Duodenal mucosa (tissue), 2 donors: Measurements from ENCODE around the gene P4HB.

Experiments used
- H3K27ac ChIP-seq: one replicate; pipeline ENCODE4 v1.7.0; 2013; ENCODE audit warnings: low read depth, low read length
- H3K27me3 ChIP-seq, 2 donors: one replicate each; pipeline ENCODE4 v1.7.0; 2013; ENCODE audit warnings: low read length in 2 of 2, control low read depth in 1 of 2; ENCODE audit not compliant: insufficient read depth in 2 of 2, control insufficient read depth in 1 of 2
- H3K36me3 ChIP-seq, 2 donors: one replicate each; pipeline ENCODE4 v1.7.0; 2013; ENCODE audit warnings: low read length in 2 of 2, control low read depth in 1 of 2; ENCODE audit not compliant: insufficient read depth in 2 of 2, control insufficient read depth in 1 of 2
- H3K4me1 ChIP-seq, 2 donors: one replicate each; pipeline ENCODE4 v1.7.0; 2013; ENCODE audit warnings: low read length in 2 of 2, control low read depth in 1 of 2; ENCODE audit not compliant: insufficient read depth in 2 of 2, control insufficient read depth in 1 of 2
- H3K4me3 ChIP-seq, 2 donors: one replicate each; pipeline ENCODE4 v1.7.0; 2013; ENCODE audit warnings: low read length in 2 of 2, low read depth in 1 of 2
- H3K9ac ChIP-seq, 2 donors: one replicate each; pipeline ENCODE4 v1.7.0; 2013; ENCODE audit warnings: low read length in 2 of 2, low read depth in 1 of 2
- H3K9me3 ChIP-seq, 2 donors: one replicate each; pipeline ENCODE4 v1.7.0; 2013; ENCODE audit warnings: low read length in 2 of 2, control low read depth in 1 of 2; ENCODE audit not compliant: control insufficient read depth in 1 of 2

The P4HB gene

DNA sequence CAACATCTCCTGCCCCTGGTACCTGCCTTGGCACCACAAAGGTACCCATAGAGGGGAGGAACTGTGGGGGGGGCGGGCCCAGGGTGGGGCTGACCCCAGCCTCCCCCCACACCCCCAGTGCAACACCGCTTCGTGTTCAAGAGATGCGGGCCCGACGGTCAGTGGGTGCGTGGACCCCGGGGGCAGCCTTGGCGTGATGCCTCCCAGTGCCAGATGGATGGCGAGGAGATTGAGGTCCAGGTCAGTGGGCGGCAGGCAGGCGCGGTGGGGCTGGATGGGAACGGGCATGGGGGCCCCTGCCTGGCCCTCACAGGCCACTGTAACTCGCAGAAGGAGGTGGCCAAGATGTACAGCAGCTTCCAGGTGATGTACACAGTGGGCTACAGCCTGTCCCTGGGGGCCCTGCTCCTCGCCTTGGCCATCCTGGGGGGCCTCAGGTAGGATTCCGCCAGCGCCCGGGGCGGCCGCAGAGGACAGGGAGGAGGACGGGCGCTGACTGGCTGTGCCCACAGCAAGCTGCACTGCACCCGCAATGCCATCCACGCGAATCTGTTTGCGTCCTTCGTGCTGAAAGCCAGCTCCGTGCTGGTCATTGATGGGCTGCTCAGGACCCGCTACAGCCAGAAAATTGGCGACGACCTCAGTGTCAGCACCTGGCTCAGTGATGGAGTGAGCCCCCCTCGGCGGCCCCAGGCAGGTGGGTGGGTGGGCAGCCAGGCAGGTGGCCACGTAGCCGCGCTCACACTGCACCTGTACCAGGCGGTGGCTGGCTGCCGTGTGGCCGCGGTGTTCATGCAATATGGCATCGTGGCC lies 49.2 kb downstream of the P4HB start:
- Histone ChIP-seq H3K9me3 (no peaks in the 10 kb centered on the region), H3K4me3 (no peak overlapping the region), H3K27me3 (peaks cover 20 to 37% of the 10 kb centered on the region in 2 donors), H3K36me3 (no peaks in the 10 kb centered on the region), H3K9ac (no peak overlapping the region), H3K4me1 (peaks cover 6 to 7% of the 10 kb centered on the region in 2 donors), H3K27ac (no peak overlapping the region)

DNA sequence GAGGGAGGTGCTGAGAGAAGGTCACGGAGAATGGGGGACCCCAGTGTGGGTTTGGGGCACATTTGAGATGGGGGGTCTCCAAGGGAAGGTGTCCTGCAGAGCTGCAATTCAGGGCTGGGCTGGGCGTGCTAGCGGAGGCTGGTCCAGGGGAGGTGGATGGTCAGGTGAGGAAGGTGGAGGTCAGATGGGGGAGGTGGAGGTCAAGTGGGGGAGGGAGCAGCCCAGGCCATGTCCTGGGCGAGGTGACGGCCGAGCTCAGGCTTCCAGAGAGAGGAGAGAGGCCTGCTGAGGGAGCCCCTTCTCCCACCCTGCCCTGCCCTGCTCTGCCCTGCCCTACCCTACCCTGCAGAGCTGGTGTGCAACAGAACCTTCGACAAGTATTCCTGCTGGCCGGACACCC lies 49.9 kb downstream of the P4HB start:
- H3K9me3 ChIP-seq, result no peaks in the 10 kb centered on the region
- H3K4me1 ChIP-seq, result peaks cover 5% of the 10 kb centered on the region in 2 donors
- H3K36me3 ChIP-seq, result no peaks in the 10 kb centered on the region
- H3K9ac ChIP-seq, result no peak overlapping the region
- no peak overlapping the region for H3K27ac ChIP-seq
- H3K4me3 ChIP-seq, result no peak overlapping the region
- H3K27me3 ChIP-seq, result peaks cover 26 to 41% of the 10 kb centered on the region in 2 donors

DNA sequence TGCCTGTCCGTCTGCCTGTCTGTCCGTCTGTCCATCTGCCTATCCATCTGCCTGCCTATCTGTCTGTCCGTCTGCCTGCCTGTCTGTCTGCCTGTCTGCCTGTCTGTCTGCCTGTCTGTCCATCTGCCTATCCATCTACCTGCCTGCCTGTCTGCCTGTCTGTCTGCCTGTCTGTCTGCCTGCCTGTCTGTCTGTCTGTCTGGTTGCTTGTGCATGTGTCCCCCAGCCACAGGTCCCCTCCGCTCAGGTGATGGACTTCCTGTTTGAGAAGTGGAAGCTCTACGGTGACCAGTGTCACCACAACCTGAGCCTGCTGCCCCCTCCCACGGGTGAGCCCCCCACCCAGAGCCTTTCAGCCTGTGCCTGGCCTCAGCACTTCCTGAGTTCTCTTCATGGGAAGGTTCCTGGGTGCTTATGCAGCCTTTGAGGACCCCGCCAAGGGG lies 50.8 kb downstream of the P4HB start:
- Histone ChIP-seq H3K9me3 (no peaks in the 10 kb centered on the region), H3K9ac (no peak overlapping the region), H3K4me3 (no peak overlapping the region), H3K36me3 (no peaks in the 10 kb centered on the region), H3K27ac (no peak overlapping the region), H3K4me1 (no peaks in the 10 kb centered on the region), H3K27me3 (peaks cover 35 to 45% of the 10 kb centered on the region in 2 donors)

DNA sequence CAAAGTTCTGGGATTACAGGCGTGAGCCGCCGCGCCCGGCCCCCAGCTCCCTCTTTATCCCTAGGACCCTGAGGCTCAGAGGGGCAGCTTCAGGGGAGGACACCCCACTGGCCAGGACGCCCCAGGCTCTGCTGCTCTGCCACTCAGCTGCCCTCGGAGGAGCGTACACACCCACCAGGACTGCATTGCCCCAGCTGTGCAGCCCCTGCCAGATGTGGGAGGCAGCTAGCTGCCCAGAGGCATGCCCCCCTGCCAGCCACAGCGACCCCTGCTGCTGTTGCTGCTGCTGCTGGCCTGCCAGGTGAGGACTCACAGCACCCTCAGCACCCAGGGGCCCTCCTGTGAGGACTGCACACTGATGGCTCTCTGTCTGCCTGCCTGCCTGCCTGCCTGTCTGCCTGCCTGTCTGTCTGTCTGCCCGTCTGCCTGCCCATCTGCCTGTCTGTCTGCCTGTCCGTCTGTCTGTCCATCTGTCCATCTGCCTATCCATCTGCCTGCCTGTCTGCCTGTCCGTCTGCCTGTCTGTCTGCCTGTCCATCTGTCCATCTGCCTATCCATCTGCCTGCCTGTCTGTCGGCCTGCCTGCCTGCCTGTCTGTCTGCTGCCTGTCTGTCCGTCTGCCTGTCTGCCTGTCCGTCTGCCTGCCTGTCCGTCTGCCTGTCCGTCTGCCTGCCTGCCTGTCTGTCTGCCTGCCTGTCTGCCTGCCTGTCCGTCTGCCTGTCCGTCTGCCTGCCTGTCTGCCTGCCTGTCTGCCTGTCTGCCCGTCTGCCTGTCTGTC lies 51.4 kb downstream of the P4HB start:
- no peaks in the 10 kb centered on the region for H3K36me3 ChIP-seq
- H3K9ac ChIP-seq, result no peak overlapping the region
- no peaks in the 10 kb centered on the region for H3K9me3 ChIP-seq
- no peak overlapping the region for H3K4me3 ChIP-seq
- H3K27me3 ChIP-seq, result peaks cover 37 to 45% of the 10 kb centered on the region in 2 donors
- H3K4me1 ChIP-seq, result no peaks in the 10 kb centered on the region
- no peak overlapping the region for H3K27ac ChIP-seq

DNA sequence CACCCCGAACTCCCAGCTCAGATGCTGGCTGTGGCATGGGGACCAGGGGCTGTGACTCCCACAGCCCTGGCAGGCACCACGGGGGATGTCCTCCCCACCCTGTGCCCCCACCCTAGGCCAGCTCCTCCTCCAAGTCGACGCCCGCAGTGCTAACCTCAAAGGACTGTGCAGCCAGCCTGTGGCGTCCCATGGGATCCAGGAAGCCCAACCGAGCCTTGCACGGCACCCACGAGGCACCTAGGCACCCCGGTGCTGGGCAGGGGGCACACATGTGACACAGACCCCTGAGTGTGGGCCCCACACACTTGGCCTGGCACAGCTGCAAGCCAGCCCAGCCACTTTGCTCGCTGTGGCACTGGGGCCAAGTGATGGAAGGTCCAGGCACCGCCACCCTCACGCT lies 52.5 kb downstream of the P4HB start:
- H3K27ac ChIP-seq, result no peak overlapping the region
- no peaks in the 10 kb centered on the region for H3K9me3 ChIP-seq
- no peak overlapping the region for H3K9ac ChIP-seq
- H3K36me3 ChIP-seq, result no peaks in the 10 kb centered on the region
- H3K27me3 ChIP-seq, result peaks cover 46 to 55% of the 10 kb centered on the region in 2 donors
- no peaks in the 10 kb centered on the region for H3K4me1 ChIP-seq
- H3K4me3 ChIP-seq, result no peak overlapping the region

DNA sequence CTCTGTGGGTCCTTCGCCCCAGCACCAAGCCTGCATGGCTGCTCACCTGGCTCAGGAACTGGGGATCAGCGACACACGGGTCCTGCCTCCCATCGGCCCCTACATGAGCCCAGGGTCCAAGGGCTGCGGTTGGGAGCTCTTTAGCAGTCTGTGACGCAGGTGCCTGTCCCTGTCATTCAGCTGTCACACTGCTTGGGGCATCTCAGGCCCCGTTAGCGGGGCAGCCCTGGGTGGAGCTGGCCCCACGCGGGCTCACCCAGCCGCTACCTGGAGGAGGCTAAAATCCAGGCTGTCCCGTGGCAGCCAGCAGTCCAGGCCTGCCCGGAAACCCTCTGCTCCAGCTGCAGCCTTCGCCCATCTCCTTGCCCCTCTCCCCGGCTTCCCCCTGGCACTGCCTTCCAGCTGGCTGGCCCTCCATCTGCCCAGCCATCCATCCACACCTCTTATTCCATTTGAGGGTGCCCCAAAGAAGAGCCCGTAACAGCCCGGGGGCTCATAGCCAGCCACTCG lies 53.1 kb downstream of the P4HB start:
- Histone ChIP-seq H3K4me3 (no peak overlapping the region), H3K27ac (no peak overlapping the region), H3K9ac (no peak overlapping the region), H3K9me3 (no peaks in the 10 kb centered on the region), H3K36me3 (no peaks in the 10 kb centered on the region), H3K27me3 (peaks cover 52 to 61% of the 10 kb centered on the region in 2 donors), H3K4me1 (no peaks in the 10 kb centered on the region)

DNA sequence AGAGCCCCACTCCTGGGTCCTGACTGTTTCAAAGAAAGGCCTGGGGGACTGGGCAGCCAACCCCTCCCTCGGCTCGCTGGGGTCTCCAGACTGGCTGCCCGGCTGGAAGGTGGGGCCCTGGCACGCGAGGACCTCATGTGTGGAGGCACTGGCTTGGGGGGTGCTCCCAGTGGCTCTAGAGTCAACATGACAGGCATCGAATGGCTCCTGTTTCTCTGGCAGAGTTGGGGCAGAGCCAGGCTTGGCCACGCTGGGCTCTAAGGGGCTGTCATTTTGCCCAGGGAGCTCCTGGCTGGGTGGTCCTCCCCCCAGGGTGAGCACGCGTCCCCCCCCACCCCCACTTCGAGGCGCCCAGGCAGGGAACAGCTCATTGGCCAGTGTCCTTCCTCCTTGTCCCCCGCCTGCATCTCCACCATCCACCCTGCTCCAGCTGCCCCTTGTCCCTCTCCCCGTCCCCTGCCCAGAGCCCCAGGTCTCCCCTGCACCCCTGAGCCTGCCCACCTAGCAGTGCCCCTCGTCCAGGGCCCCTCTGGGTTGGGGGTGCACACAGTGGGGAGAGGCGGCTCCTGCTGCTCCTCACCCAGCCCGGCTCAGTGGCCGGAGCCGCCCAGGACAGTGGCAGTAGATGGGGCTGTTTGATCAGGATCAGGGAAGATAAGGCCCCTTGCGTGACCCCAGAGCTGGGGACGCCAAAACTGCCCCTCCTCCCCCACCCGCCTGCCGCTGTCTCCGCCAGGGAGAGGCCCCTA lies 53.7 kb downstream of the P4HB start:
- H3K36me3 ChIP-seq, result no peaks in the 10 kb centered on the region
- no peaks in the 10 kb centered on the region for H3K9me3 ChIP-seq
- H3K27ac ChIP-seq, result no peak overlapping the region
- no peak overlapping the region for H3K4me3 ChIP-seq
- peaks cover 58 to 67% of the 10 kb centered on the region in 2 donors for H3K27me3 ChIP-seq
- H3K4me1 ChIP-seq, result no peaks in the 10 kb centered on the region
- H3K9ac ChIP-seq, result no peak overlapping the region

DNA sequence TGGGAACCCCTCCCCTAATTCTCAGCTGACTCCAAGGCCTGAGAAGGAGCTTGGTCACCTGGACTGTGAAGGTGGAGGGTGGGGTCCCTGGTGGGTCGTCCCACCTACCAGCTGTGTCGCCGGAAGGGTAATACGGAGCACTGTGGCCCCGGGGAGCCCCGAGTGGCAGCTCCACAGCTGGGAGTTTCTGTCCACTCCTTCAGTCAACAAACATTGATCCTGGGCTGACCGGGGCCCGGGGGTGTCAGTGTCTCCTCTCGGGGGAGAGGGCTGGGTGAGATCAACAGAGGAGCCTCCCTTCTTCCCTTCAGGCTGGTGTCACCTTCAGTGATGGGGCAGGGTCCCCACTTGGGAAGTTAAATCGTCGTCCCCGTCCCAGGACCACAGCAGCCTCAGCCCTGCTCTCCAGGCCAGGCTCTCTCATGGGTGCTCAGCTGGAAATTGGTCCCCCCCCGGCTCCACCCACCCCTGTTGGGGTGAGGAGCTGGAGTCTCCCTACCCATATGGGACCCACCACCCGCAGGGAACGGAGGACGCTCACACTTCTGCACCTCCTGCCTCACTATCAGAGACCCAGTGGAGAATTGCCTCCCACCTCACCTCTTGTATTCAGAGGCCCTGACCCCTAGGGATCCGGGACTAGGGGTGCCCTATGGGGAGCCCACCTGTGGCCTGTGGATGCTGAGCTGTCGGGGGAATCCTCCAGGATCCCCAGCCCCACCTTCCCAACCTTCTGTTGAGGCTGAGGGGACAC lies 54.5 kb downstream of the P4HB start:
- Histone ChIP-seq H3K27me3 (peaks cover 63 to 64% of the 10 kb centered on the region in 2 donors), H3K36me3 (no peaks in the 10 kb centered on the region), H3K27ac (no peak overlapping the region), H3K4me3 (no peak overlapping the region), H3K4me1 (no peaks in the 10 kb centered on the region), H3K9ac (no peak overlapping the region), H3K9me3 (no peaks in the 10 kb centered on the region)

DNA sequence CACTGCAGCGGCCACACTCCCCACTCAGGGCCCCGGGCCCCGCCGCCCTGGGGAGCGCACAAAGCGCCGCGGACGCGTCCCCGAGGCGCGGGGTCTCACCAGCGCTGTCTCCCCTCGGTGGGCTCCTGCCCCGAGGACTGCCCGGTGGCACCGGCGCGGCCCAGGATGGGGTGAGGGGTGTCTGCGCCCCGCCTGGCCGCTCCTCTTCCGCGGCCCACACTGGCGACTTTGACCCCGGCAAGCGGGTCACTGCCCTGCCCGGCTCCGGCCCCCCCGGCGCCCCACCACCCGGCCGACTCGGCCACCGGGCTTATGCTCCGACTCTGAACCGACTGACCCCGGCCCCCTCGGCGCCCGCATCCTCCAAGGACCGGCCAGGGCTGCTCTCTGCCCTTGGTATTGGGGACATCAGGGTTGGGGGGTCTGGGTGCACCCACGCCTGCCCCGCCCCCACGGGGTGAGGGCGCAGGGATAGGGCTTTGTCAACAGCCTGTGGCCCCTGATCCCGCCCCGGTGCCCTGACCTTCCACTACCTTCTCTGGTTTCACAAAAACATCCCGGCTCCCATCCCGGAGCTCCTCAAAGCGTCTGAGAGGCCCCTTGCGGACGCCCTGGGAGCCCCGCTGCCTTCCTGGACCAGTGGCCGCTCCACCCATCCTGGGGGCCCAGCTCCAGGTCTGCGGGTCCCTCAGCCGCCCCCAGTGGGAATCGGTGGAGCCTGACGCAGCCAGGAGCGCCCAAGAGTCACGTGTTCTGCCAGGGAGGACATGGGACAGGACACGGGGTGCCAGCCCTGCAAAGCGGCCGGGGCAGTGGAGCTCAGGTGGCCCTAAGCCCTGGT lies 55.6 kb downstream of the P4HB start:
- H3K36me3 ChIP-seq, result no peaks in the 10 kb centered on the region
- no peaks in the 10 kb centered on the region for H3K9me3 ChIP-seq
- H3K9ac ChIP-seq, result no peak overlapping the region
- H3K4me3 ChIP-seq, result no peak overlapping the region
- peaks cover 63 to 64% of the 10 kb centered on the region in 2 donors for H3K27me3 ChIP-seq
- H3K27ac ChIP-seq, result no peak overlapping the region
- no peaks in the 10 kb centered on the region for H3K4me1 ChIP-seq
